Measurements from ENCODE around the gene KYAT1. TPM values are rescaled to one million over a fixed set of nuclear protein-coding genes. Genes with fewer than 3 reads are reported as not detected.

Gene KYAT1
- total and polyA plus RNA-seq, 5 donors from 2014 or later: 8.2 to 15.7 (median 11.5) TPM

- Histone ChIP-seq H3K9me3 (ENCODE audit: control insufficient read depth in 2 of 2, low read length in 2 of 2) (no peaks in the 10 kb centered on the region), H3K4me1 (ENCODE audit: control insufficient read depth, insufficient read depth, low read length, poor library complexity, severe bottlenecking) (peaks cover 19% of the 10 kb centered on the region), H3K4me3 (ENCODE audit: low read depth, low read length) (peak overlapping the region; percentile 80), H3K36me3 (ENCODE audit: control insufficient read depth, insufficient read depth, low read length) (peaks cover 31% of the 10 kb centered on the region), H3K27ac (ENCODE audit: insufficient read depth, low read length, poor library complexity, severe bottlenecking) (peak overlapping the region; percentile 72), H3K27me3 (ENCODE audit: control insufficient read depth, insufficient read depth, low read length) (no peaks in the 10 kb centered on the region)
- no peak for DNase-seq
- peak overlapping the region; percentile 93 to 95 (median 95) for H3K27ac Mint-ChIP-seq
- H3K36me3 Mint-ChIP-seq: peaks cover 16% of the 10 kb centered on the region
- peaks cover 8 to 26% (median 11%) of the 10 kb centered on the region in 4 donors for H3K4me1 Mint-ChIP-seq
- H3K4me3 Mint-ChIP-seq: peak overlapping the region; percentile 90 to 98 (median 97)
- no peak for ATAC-seq (ENCODE audit: low read depth in 2 of 2)
- no peaks in the 10 kb centered on the region for H3K27me3 Mint-ChIP-seq
- no peaks in the 10 kb centered on the region for H3K9me3 Mint-ChIP-seq
Observed at GRCh38 chr9:128828719-128829452, 52.9 kb downstream of the KYAT1 start.

- Mint-ChIP-seq H3K27me3 (no peaks in the 10 kb centered on the region), H3K4me1 (peaks cover 8 to 26% (median 11%) of the 10 kb centered on the region in 4 donors), H3K4me3 (peak overlapping the region; percentile 70 to 98 (median 97)), H3K36me3 (peaks cover 16% of the 10 kb centered on the region), H3K9me3 (no peaks in the 10 kb centered on the region), H3K27ac (peak overlapping the region; percentile 93 to 95 (median 95))
- Histone ChIP-seq H3K36me3 (ENCODE audit: control insufficient read depth, insufficient read depth, low read length) (peaks cover 32% of the 10 kb centered on the region), H3K27ac (ENCODE audit: insufficient read depth, low read length, poor library complexity, severe bottlenecking) (peak overlapping the region; percentile 72), H3K27me3 (ENCODE audit: control insufficient read depth, insufficient read depth, low read length) (no peaks in the 10 kb centered on the region), H3K4me3 (ENCODE audit: low read depth, low read length) (peak overlapping the region; percentile 80), H3K9me3 (ENCODE audit: control insufficient read depth in 2 of 2, low read length in 2 of 2) (no peaks in the 10 kb centered on the region), H3K4me1 (ENCODE audit: control insufficient read depth, insufficient read depth, low read length, poor library complexity, severe bottlenecking) (peaks cover 19% of the 10 kb centered on the region)
- no peak for DNase-seq
- no peak for ATAC-seq (ENCODE audit: low read depth in 2 of 2)
Observed at GRCh38 chr9:128828267-128828666, 53.5 kb downstream of the KYAT1 start.

- H3K36me3 Mint-ChIP-seq: peaks cover 19% of the 10 kb centered on the region
- no peak overlapping the region for H3K27ac Mint-ChIP-seq
- peak overlapping the region in 2 of 4 donors; percentile 15 to 98 for H3K4me3 Mint-ChIP-seq
- no peaks in the 10 kb centered on the region for H3K9me3 Mint-ChIP-seq
- Histone ChIP-seq H3K27me3 (ENCODE audit: control insufficient read depth, insufficient read depth, low read length) (no peaks in the 10 kb centered on the region), H3K4me1 (ENCODE audit: control insufficient read depth, insufficient read depth, low read length, poor library complexity, severe bottlenecking) (peaks cover 19% of the 10 kb centered on the region), H3K9me3 (ENCODE audit: control insufficient read depth in 2 of 2, low read length in 2 of 2) (no peaks in the 10 kb centered on the region), H3K27ac (ENCODE audit: insufficient read depth, low read length, poor library complexity, severe bottlenecking) (no peak overlapping the region), H3K4me3 (ENCODE audit: low read depth, low read length) (no peak overlapping the region), H3K36me3 (ENCODE audit: control insufficient read depth, insufficient read depth, low read length) (peaks cover 45% of the 10 kb centered on the region)
- no peak for ATAC-seq (ENCODE audit: low read depth in 2 of 2)
- DNase-seq: no peak
- H3K4me1 Mint-ChIP-seq: peaks cover 8 to 31% (median 11%) of the 10 kb centered on the region in 4 donors
- H3K27me3 Mint-ChIP-seq: no peaks in the 10 kb centered on the region
Observed at GRCh38 chr9:128825923-128826700, 55.6 kb downstream of the KYAT1 start.

- no peaks in the 10 kb centered on the region for H3K27me3 Mint-ChIP-seq
- Histone ChIP-seq H3K36me3 (ENCODE audit: control insufficient read depth, insufficient read depth, low read length) (peaks cover 45% of the 10 kb centered on the region), H3K4me3 (ENCODE audit: low read depth, low read length) (no peak overlapping the region), H3K4me1 (ENCODE audit: control insufficient read depth, insufficient read depth, low read length, poor library complexity, severe bottlenecking) (peaks cover 17% of the 10 kb centered on the region), H3K27ac (ENCODE audit: insufficient read depth, low read length, poor library complexity, severe bottlenecking) (no peak overlapping the region), H3K9me3 (ENCODE audit: control insufficient read depth in 2 of 2, low read length in 2 of 2) (no peaks in the 10 kb centered on the region), H3K27me3 (ENCODE audit: control insufficient read depth, insufficient read depth, low read length) (no peaks in the 10 kb centered on the region)
- DNase-seq: no peak
- peaks cover 19% of the 10 kb centered on the region for H3K36me3 Mint-ChIP-seq
- peak overlapping the region in 1 of 4 donors; percentile 71 for H3K4me3 Mint-ChIP-seq
- peaks cover 8 to 32% (median 10%) of the 10 kb centered on the region in 4 donors for H3K4me1 Mint-ChIP-seq
- ATAC-seq (ENCODE audit: low read depth in 2 of 2): no peak
- no peaks in the 10 kb centered on the region for H3K9me3 Mint-ChIP-seq
- H3K27ac Mint-ChIP-seq: peak overlapping the region in 1 of 3 donors; percentile 64
Observed at GRCh38 chr9:128824911-128825310, 56.8 kb downstream of the KYAT1 start.

GRCh38 chr9:128823903-128824406 is 57.8 kb downstream of the KYAT1 start:
- no peaks in the 10 kb centered on the region for H3K27me3 ChIP-seq (ENCODE audit: control insufficient read depth, insufficient read depth, low read length)
- no peak overlapping the region for H3K4me3 ChIP-seq (ENCODE audit: low read depth, low read length)
- no peak overlapping the region for H3K27ac ChIP-seq (ENCODE audit: insufficient read depth, low read length, poor library complexity, severe bottlenecking)
- H3K36me3 Mint-ChIP-seq: peaks cover 19% of the 10 kb centered on the region
- peaks cover 3 to 34% (median 9%) of the 10 kb centered on the region in 4 donors for H3K4me1 Mint-ChIP-seq
- H3K9me3 Mint-ChIP-seq: no peaks in the 10 kb centered on the region
- peaks cover 22% of the 10 kb centered on the region for H3K4me1 ChIP-seq (ENCODE audit: control insufficient read depth, insufficient read depth, low read length, poor library complexity, severe bottlenecking)
- DNase-seq: no peak
- H3K36me3 ChIP-seq (ENCODE audit: control insufficient read depth, insufficient read depth, low read length): peaks cover 45% of the 10 kb centered on the region
- ATAC-seq (ENCODE audit: low read depth in 2 of 2): no peak
- H3K27me3 Mint-ChIP-seq: no peaks in the 10 kb centered on the region
- peak overlapping the region in 1 of 4 donors; percentile 41 for H3K4me3 Mint-ChIP-seq
- H3K9me3 ChIP-seq (ENCODE audit: control insufficient read depth in 2 of 2, low read length in 2 of 2): no peaks in the 10 kb centered on the region
- no peak overlapping the region for H3K27ac Mint-ChIP-seq

- Histone ChIP-seq H3K9me3 (ENCODE audit: control insufficient read depth in 2 of 2, low read length in 2 of 2) (no peaks in the 10 kb centered on the region), H3K4me1 (ENCODE audit: control insufficient read depth, insufficient read depth, low read length, poor library complexity, severe bottlenecking) (peaks cover 18% of the 10 kb centered on the region), H3K27ac (ENCODE audit: insufficient read depth, low read length, poor library complexity, severe bottlenecking) (no peak overlapping the region), H3K27me3 (ENCODE audit: control insufficient read depth, insufficient read depth, low read length) (no peaks in the 10 kb centered on the region), H3K4me3 (ENCODE audit: low read depth, low read length) (no peak overlapping the region), H3K36me3 (ENCODE audit: control insufficient read depth, insufficient read depth, low read length) (peaks cover 45% of the 10 kb centered on the region)
- Mint-ChIP-seq H3K9me3 (no peaks in the 10 kb centered on the region), H3K27ac (no peak overlapping the region), H3K4me3 (peak overlapping the region in 1 of 4 donors; percentile 41), H3K27me3 (no peaks in the 10 kb centered on the region), H3K36me3 (peaks cover 19% of the 10 kb centered on the region), H3K4me1 (peaks cover 3 to 28% (median 5%) of the 10 kb centered on the region in 4 donors)
- DNase-seq (no peak), ATAC-seq (ENCODE audit: low read depth in 2 of 2) (no peak)
Observed at GRCh38 chr9:128823362-128823902, 58.3 kb downstream of the KYAT1 start.

DNA sequence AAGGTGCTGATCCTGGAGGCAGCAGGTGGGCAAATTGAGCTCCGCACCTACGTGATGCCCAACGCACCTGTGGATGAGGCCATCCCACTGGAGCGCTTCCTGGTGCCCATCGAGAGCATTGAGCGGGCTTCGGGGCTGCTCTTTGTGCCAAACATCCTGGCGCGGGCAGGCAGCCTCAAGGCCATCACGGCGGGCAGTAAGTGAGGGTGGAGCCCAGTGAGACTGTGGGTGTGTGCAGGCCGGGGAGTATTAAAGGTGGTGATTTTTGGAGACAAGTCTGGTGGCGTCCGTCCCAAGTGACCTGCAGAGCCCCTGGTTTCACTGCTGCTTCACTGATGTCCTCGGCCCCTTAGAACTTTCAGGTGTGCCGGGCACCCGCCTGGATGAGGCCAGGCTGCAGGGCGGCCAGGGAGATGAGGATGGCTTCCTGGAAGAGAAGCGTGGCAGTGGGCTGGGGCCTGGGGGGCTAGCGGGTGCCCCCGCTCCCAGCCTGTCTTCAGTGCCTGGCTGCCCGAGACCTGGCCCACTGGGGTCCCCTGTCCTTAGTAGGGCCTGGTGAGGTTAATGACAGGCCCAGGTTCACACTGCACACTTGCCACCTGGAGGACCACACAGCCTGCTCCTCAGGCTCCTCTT is 59.2 kb downstream of the KYAT1 start:
- ATAC-seq (ENCODE audit: low read depth in 2 of 2) (no peak), DNase-seq (no peak)
- Mint-ChIP-seq H3K9me3 (no peaks in the 10 kb centered on the region), H3K4me1 (peaks cover 3 to 24% (median 10%) of the 10 kb centered on the region in 4 donors), H3K36me3 (peaks cover 19% of the 10 kb centered on the region), H3K4me3 (peak overlapping the region in 3 of 4 donors; percentile 27 to 41 (median 41)), H3K27me3 (peaks cover 4% of the 10 kb centered on the region), H3K27ac (peak overlapping the region in 1 of 3 donors; percentile 63)
- Histone ChIP-seq H3K27ac (ENCODE audit: insufficient read depth, low read length, poor library complexity, severe bottlenecking) (no peak overlapping the region), H3K4me3 (ENCODE audit: low read depth, low read length) (no peak overlapping the region), H3K36me3 (ENCODE audit: control insufficient read depth, insufficient read depth, low read length) (peaks cover 42% of the 10 kb centered on the region), H3K9me3 (ENCODE audit: control insufficient read depth in 2 of 2, low read length in 2 of 2) (no peaks in the 10 kb centered on the region), H3K4me1 (ENCODE audit: control insufficient read depth, insufficient read depth, low read length, poor library complexity, severe bottlenecking) (peaks cover 15% of the 10 kb centered on the region), H3K27me3 (ENCODE audit: control insufficient read depth, insufficient read depth, low read length) (no peaks in the 10 kb centered on the region)
